SK-N-SH (cell line): ENCODE data around the gene WDFY2. TPM values are rescaled to one million over a fixed set of nuclear protein-coding genes. Genes with fewer than 3 reads are reported as not detected.

Experiments used
- CTCF ChIA-PET: fragments of 300-600, 350-600 bp; formaldehyde crosslinking; extraction: SDS; loops from one replicate; lab custom pipeline; 2021; lab: Yijun Ruan, JAX
- POLR2A ChIA-PET: fragments of 350-600 bp; sonication (Branson Sonifier 250); formaldehyde crosslinking; extraction: SDS; loops from one replicate; lab custom pipeline; 2020; ENCODE audit warnings: antibody characterized with exemption, inconsistent platforms; lab: Yijun Ruan, JAX
- DNase-seq: peaks from one replicate; pipeline ENCODE4 v3.0.0; 2012
- H2AFZ ChIP-seq: fragments of 200-600 bp; sonication (generic); 2 replicates; pipeline ENCODE4 v1.8.1; 2016; ENCODE audit warnings: antibody characterized with exemption, mild to moderate bottlenecking, low read depth
- H3F3A ChIP-seq: fragments of 200-600 bp; sonication (generic); replicated peaks from 2 replicates; pipeline ENCODE3; 2016; ENCODE audit warnings: antibody characterized with exemption, mild to moderate bottlenecking; ENCODE audit not compliant: insufficient read depth
- H3K27ac ChIP-seq, 2 experiments: fragments of 200-500 bp in 1 of 2; fragments of 200-600 bp in 1 of 2; sonication (Bioruptor generic) in 1 of 2; sonication (generic), shearing (Covaris generic) in 1 of 2; 2 replicates each; pipeline versions ENCODE4 v1.5.1 to v1.6.1; 2014 to 2016; ENCODE audit warnings: low read depth in 2 of 2, inconsistent platforms in 1 of 2, low read length in 1 of 2, mild to moderate bottlenecking in 1 of 2, mixed read lengths in 1 of 2
- H3K27me3 ChIP-seq: fragments of 200-600 bp; sonication (generic), shearing (Covaris generic); 2 replicates; pipeline ENCODE4 v1.6.1; 2016; ENCODE audit warnings: mixed run types; ENCODE audit not compliant: insufficient read depth
- H3K36me3 ChIP-seq, 2 experiments: fragments of 200-500 bp in 1 of 2; fragments of 200-600 bp in 1 of 2; sonication (Bioruptor generic) in 1 of 2; sonication (generic) in 1 of 2; replicated peaks in 1 of 2; 2 replicates each; pipeline versions ENCODE3 to v1.5.1; 2014 to 2016; ENCODE audit warnings: low read length in 1 of 2, mild to moderate bottlenecking in 1 of 2; ENCODE audit not compliant: insufficient read depth in 2 of 2, control insufficient read depth in 1 of 2
- H3K4me1 ChIP-seq, 2 experiments: fragments of 200-500 bp in 1 of 2; fragments of 200-600 bp in 1 of 2; sonication (Bioruptor generic) in 1 of 2; sonication (generic), shearing (Covaris generic) in 1 of 2; 2 replicates each; pipeline versions ENCODE4 v1.5.1 to v1.6.1; 2014 to 2016; ENCODE audit warnings: low read depth in 1 of 2, low read length in 1 of 2, mixed run types in 1 of 2; ENCODE audit not compliant: insufficient read depth in 2 of 2, control insufficient read depth in 1 of 2
- H3K4me2 ChIP-seq: fragments of 200-600 bp; sonication (generic), shearing (Covaris generic); 2 replicates; pipeline ENCODE4 v1.6.1; 2017; ENCODE audit warnings: mixed run types
- H3K4me3 ChIP-seq, 2 experiments: fragments of 200-500 bp in 1 of 2; fragments of 200-600 bp in 1 of 2; sonication (Bioruptor generic) in 1 of 2; sonication (generic), shearing (Covaris generic) in 1 of 2; 2 replicates each; pipeline versions ENCODE4 v1.5.1 to v1.8.1; 2014 to 2016; ENCODE audit warnings: low read depth in 2 of 2, inconsistent platforms in 1 of 2, low read length in 1 of 2, mild to moderate bottlenecking in 1 of 2, mixed read lengths in 1 of 2, moderate library complexity in 1 of 2
- H3K79me2 ChIP-seq: fragments of 200-600 bp; sonication (generic); 2 replicates; pipeline ENCODE4 v1.8.1; 2017; ENCODE audit warnings: mild to moderate bottlenecking; ENCODE audit not compliant: insufficient read depth
- H3K9ac ChIP-seq: fragments of 200-600 bp; sonication (generic); 2 replicates; pipeline ENCODE4 v1.6.1; 2017; ENCODE audit warnings: mixed run types
- H3K9me2 ChIP-seq: fragments of 200-600 bp; sonication (generic); 2 replicates; pipeline ENCODE4 v1.6.1; 2017; ENCODE audit warnings: mixed run types
- H3K9me3 ChIP-seq: fragments of 200-600 bp; sonication (generic); 2 replicates; pipeline ENCODE4 v1.6.1; 2017; ENCODE audit warnings: mixed run types, mild to moderate bottlenecking, moderate library complexity
- H4K20me1 ChIP-seq: fragments of 200-600 bp; sonication (generic); 2 replicates; pipeline ENCODE4 v1.6.1; 2017; ENCODE audit warnings: mild to moderate bottlenecking, mixed run types; ENCODE audit not compliant: insufficient read depth
- CTCF ChIP-seq: fragments of 200-600 bp; sonication (generic); IDR thresholded peaks from 2 replicates; pipeline ENCODE4 v1.6.1; 2017; ENCODE audit warnings: antibody characterized with exemption, mild to moderate bottlenecking, moderate library complexity
- ELF1 ChIP-seq: IDR thresholded peaks from 2 replicates; pipeline ENCODE4 v1.4.0; 2012
- GATA2 ChIP-seq: sonication (generic); formaldehyde crosslinking; IDR thresholded peaks from 2 replicates; pipeline ENCODE4 v1.5.0; 2020; ENCODE audit warnings: mild to moderate bottlenecking, missing genetic modification reagents
- JUND ChIP-seq: IDR thresholded peaks from 2 replicates; pipeline ENCODE4 v1.4.0; 2012
- PBX3 ChIP-seq: IDR thresholded peaks from 2 replicates; pipeline ENCODE4; 2012
- RCOR1 ChIP-seq: fragments of 150-350 bp; IDR thresholded peaks from 2 replicates; pipeline ENCODE4 v1.6.1; 2017; ENCODE audit warnings: antibody characterized with exemption, low read length
- REST ChIP-seq: IDR thresholded peaks from 2 replicates; pipeline ENCODE4 v1.6.1; 2012; ENCODE audit warnings: mild to moderate bottlenecking, low read depth, low read length, moderate library complexity
- SIN3A ChIP-seq: IDR thresholded peaks from 2 replicates; pipeline ENCODE4 v1.6.1; 2012; ENCODE audit warnings: low read depth, mild to moderate bottlenecking, low read length, moderate library complexity, borderline replicate concordance
- TAF1 ChIP-seq: IDR thresholded peaks from 2 replicates; pipeline ENCODE4 v1.6.1; 2012; ENCODE audit warnings: low read depth, mild to moderate bottlenecking, low read length, moderate library complexity, borderline replicate concordance
- USF1 ChIP-seq: IDR thresholded peaks from 2 replicates; pipeline ENCODE4 v1.4.0; 2012; ENCODE audit warnings: low read depth, borderline replicate concordance
- USF2 ChIP-seq: fragments of 150-350 bp; IDR thresholded peaks from 2 replicates; pipeline ENCODE4 v1.6.1; 2017; ENCODE audit warnings: antibody characterized with exemption, low read length, low read depth, borderline replicate concordance
- ZBTB33 ChIP-seq: IDR thresholded peaks from 2 replicates; pipeline ENCODE4 v1.4.0; 2012; ENCODE audit warnings: low read depth, borderline replicate concordance
- WGBS: methylation state at CpG from one replicate; pipeline ENCODE4 v1.1.6; 2017; ENCODE audit warnings: low lambda C conversion rate; 5-methylcytosine and 5-hydroxymethylcytosine counted together
- polyA plus RNA-seq, 3 experiments: library from polyadenylated mRNA; depleted of rRNA; stranded (reverse); fragments of >200 nt; gene quantifications; 2 replicates each; pipeline ENCODE4 v1.2.3, GENCODE V29; 2012

WDFY2 gene
- polyA plus RNA-seq, 1 of the 3 experiments (the other 2 are of a cell fraction), result 4.1 TPM

GRCh38 chr13:51723529-51723928, 139.3 kb downstream of the WDFY2 start:
- Histone ChIP-seq H3F3A (peaks cover 12% of the 10 kb centered on the region), H3K27ac (no peak overlapping the region), H3K79me2 (peaks cover 9% of the 10 kb centered on the region; the same call in 1 of the 2 replicates), H3K36me3 (peaks cover 8 to 15% of the 10 kb centered on the region in 2 experiments), H4K20me1 (no peaks in the 10 kb centered on the region), H3K27me3 (no peaks in the 10 kb centered on the region), H3K9me2 (no peaks in the 10 kb centered on the region), H3K4me3 (no peak overlapping the region)
- 98% methylated on average over 6 of the region's 6 CpGs for WGBS
- POLR2A ChIA-PET, result no interaction called here
- DNase-seq, result no peak
- TF ChIP-seq USF2, result no peak
- no peak for TF ChIP-seq RCOR1
- TF ChIP-seq PBX3, result no peak
- TF ChIP-seq TAF1, result no peak
- TF ChIP-seq ZBTB33, result no peak
- TF ChIP-seq GATA2, result no peak
- no peak for TF ChIP-seq SIN3A
- TF ChIP-seq CTCF, result no peak
- TF ChIP-seq ELF1, result no peak
- TF ChIP-seq REST, result no peak
- TF ChIP-seq JUND, result no peak
- TF ChIP-seq USF1, result no peak
- TF ChIP-seq, all 33 proteins: peak for 0
- Histone ChIP-seq H2AFZ (no peak overlapping the region), H3K4me1 (peaks cover 2 to 9% of the 10 kb centered on the region in 2 experiments; a peak in 2 of 4 replicates), H3K9me3 (no peaks in the 10 kb centered on the region), H3K4me2 (no peak overlapping the region), H3K9ac (no peak overlapping the region)
- CTCF ChIA-PET, result no interaction called here
